Uterus (tissue), 4 donors: Measurements from ENCODE around the gene PUS1. TPM values are rescaled to one million over a fixed set of nuclear protein-coding genes. Genes with fewer than 3 reads are reported as not detected.
A peak's percentile ranks its signal among the peaks of the same experiment; 100 is the strongest.
"Not testable (repeated sequence)": the region's sequence is repeated elsewhere in the genome, so short reads cannot be mapped to it uniquely, and the experiment has no call there.

ENCODE experiments used
- DNase-seq, 2 donors: peaks; one replicate each; pipeline ENCODE4 v3.0.0-alpha.2; 2019 to 2020
- H3K27ac ChIP-seq, 2 donors: fragments of 200-600 bp; sonication (generic); 1 replicate in 1 of 2; 2 replicates in 1 of 2; pipeline ENCODE4 v1.5.1; 2016 to 2018
- H3K27me3 ChIP-seq, 2 donors: fragments of 200-600 bp; sonication (generic); one replicate each; pipeline ENCODE4 v1.5.1; 2018 to 2019; ENCODE audit warnings: control low read depth in 1 of 2
- H3K36me3 ChIP-seq, 2 donors: fragments of 200-600 bp; sonication (generic); one replicate each; pipeline ENCODE4 v1.5.1; 2019; ENCODE audit warnings: control low read depth in 1 of 2
- H3K4me1 ChIP-seq, 2 donors: fragments of 200-600 bp; sonication (generic); one replicate each; pipeline ENCODE4 v1.5.1; 2018 to 2019; ENCODE audit warnings: control low read depth in 1 of 2
- H3K4me3 ChIP-seq, 2 donors: fragments of 200-600 bp; sonication (generic); 1 replicate in 1 of 2; 2 replicates in 1 of 2; pipeline ENCODE4 v1.5.1; 2018 to 2019; ENCODE audit warnings: mild to moderate bottlenecking in 1 of 2
- H3K9me3 ChIP-seq, 2 donors: fragments of 200-600 bp; sonication (generic); one replicate each; pipeline ENCODE4 v1.5.1; 2019; ENCODE audit warnings: control low read depth in 1 of 2
- CTCF ChIP-seq, 4 experiments: fragments of 200-600 bp in 2 of 4; fragments of 450-650 bp in 2 of 4; sonication (generic) in 2 of 4; IDR thresholded peaks; one replicate each; pipeline ENCODE4 v1.5.1; 2016 to 2019; ENCODE audit warnings: antibody characterized with exemption in 4 of 4, mild to moderate bottlenecking in 2 of 4, moderate library complexity in 1 of 4
- POLR2A ChIP-seq, 2 donors: fragments of 450-650 bp; IDR thresholded peaks; one replicate each; pipeline ENCODE4 v1.6.1; 2016; ENCODE audit warnings: antibody characterized with exemption in 2 of 2, mild to moderate bottlenecking in 1 of 2, moderate library complexity in 1 of 2
- intact Hi-C: fragments of 100-400 bp; cut with DNase I; formaldehyde crosslinking; loops from one replicate; pipeline ENCODE4 v1.15.1; 2023; ENCODE audit warnings: low total_unique reads
- total RNA-seq, 4 donors: library from RNA; depleted of rRNA in 3 of 4; stranded (reverse); fragments of >200 nt in 3 of 4; gene quantifications; one replicate each; pipeline versions ENCODE4 v1.1.0 to v1.2.4, GENCODE V29; 2014 to 2023
- donor health status: DM: yes; HTN: yes; CAD: no.

The PUS1 gene
- total RNA-seq = 10 to 100 TPM in 2 of 4 donors, 1 to 10 TPM in 1, under 1 TPM in 1; 0.59 to 29.2 (median 12.5) TPM

GRCh38 chr12:131928711-131929580 lies at the start of gene PUS1:
PUS1 (plus strand) TSS chr12:131929276; CDS start chr12:131929723, 447 bp downstream.
- H3K4me1 ChIP-seq = peaks cover 0 to 6% of the 10 kb centered on the region in 2 donors
- TF ChIP-seq CTCF (IDR thresholded peaks at IDR 0.05) (peak in 1 of 4 experiments; percentile 5), POLR2A (IDR thresholded peaks at IDR 0.05) (peak in 1 of 2 donors; percentile 68)
- intact Hi-C loops = no loop called here

GRCh38 chr12:131882804-131883520 lies 46.1 kb upstream of the PUS1 start:
- TF ChIP-seq CTCF (IDR thresholded peaks at IDR 0.05) (no peak), POLR2A (IDR thresholded peaks at IDR 0.05) (no peak)
- intact Hi-C loops = no loop called here
- Histone ChIP-seq H3K36me3 (no peaks in the 10 kb centered on the region), H3K4me3 (no peak overlapping the region), H3K27ac (no peak overlapping the region), H3K27me3 (no peaks in the 10 kb centered on the region), H3K4me1 (no peaks in the 10 kb centered on the region), H3K9me3 (no peaks in the 10 kb centered on the region)
- DNase-seq = no peak

More at GRCh38 chr12:131928711-131929580, at the start of gene PUS1:
- Histone ChIP-seq H3K4me3 (peak within 1 kb of the TSS; percentile 96 to 97), H3K36me3 (no peaks in the 10 kb centered on the region), H3K27ac (peak within 1 kb of the TSS; percentile 67 to 85), H3K27me3 (no peaks in the 10 kb centered on the region), H3K9me3 (no peaks in the 10 kb centered on the region)
- DNase-seq = peak; percentile 94 to 95

GRCh38 chr12:131883521-131883900 lies 45.6 kb upstream of the PUS1 start:
- H3K36me3 ChIP-seq = no peaks in the 10 kb centered on the region
- intact Hi-C loops = no loop called here
- H3K27ac ChIP-seq = no peak overlapping the region
- H3K4me3 ChIP-seq = no peak overlapping the region
- H3K4me1 ChIP-seq = no peaks in the 10 kb centered on the region
- no peak for DNase-seq
- no peaks in the 10 kb centered on the region for H3K9me3 ChIP-seq
- H3K27me3 ChIP-seq = no peaks in the 10 kb centered on the region
- no peak for TF ChIP-seq POLR2A (IDR thresholded peaks at IDR 0.05)

- H3K4me1 ChIP-seq, H3K36me3 ChIP-seq, H3K4me3 ChIP-seq, intact Hi-C loops, H3K27ac ChIP-seq, DNase-seq, H3K27me3 ChIP-seq, H3K9me3 ChIP-seq: not testable (repeated sequence)
Observed at GRCh38 chr12:131885076-131885475, 44.0 kb upstream of the PUS1 start.

- H3K4me1 ChIP-seq = no peaks in the 10 kb centered on the region
- TF ChIP-seq CTCF (IDR thresholded peaks at IDR 0.05) (no peak), POLR2A (IDR thresholded peaks at IDR 0.05) (no peak)
- H3K27me3 ChIP-seq = no peaks in the 10 kb centered on the region
- intact Hi-C loops = no loop called here
- H3K27ac ChIP-seq = no peak overlapping the region
- H3K4me3 ChIP-seq = no peak overlapping the region
- DNase-seq = no peak
- no peaks in the 10 kb centered on the region for H3K9me3 ChIP-seq
- H3K36me3 ChIP-seq = no peaks in the 10 kb centered on the region
Observed at GRCh38 chr12:131885543-131886057, 43.5 kb upstream of the PUS1 start.

GRCh38 chr12:131891722-131892121 lies 37.4 kb upstream of the PUS1 start:
- H3K27me3 ChIP-seq, H3K27ac ChIP-seq, H3K4me3 ChIP-seq, DNase-seq, intact Hi-C loops, H3K4me1 ChIP-seq, H3K9me3 ChIP-seq, H3K36me3 ChIP-seq: not testable (repeated sequence)
